A172 (cell line): Measurements from ENCODE around the gene KLRC4. TPM values are rescaled to one million over a fixed set of nuclear protein-coding genes. Genes with fewer than 3 reads are reported as not detected.
"Not testable (repeated sequence)": the region's sequence is repeated elsewhere in the genome, so short reads cannot be mapped to it uniquely, and the experiment has no call there.

Experiments
- DNase-seq: peaks from one replicate; pipeline ENCODE4 v3.0.0-alpha.2; 2015; ENCODE audit warnings: low spot score
- total RNA-seq: library from RNA; depleted of rRNA; stranded (reverse); fragments of >200 nt; shearing (Covaris generic); gene quantifications from 2 replicates; pipeline ENCODE4 v1.2.3, GENCODE V29; 2014; rRNA removed

The KLRC4 gene
- total RNA-seq, 1 experiment from 2014 or later, result not detected

- no peak for DNase-seq
Observed at GRCh38 chr12:10368206-10369171, 41.1 kb downstream of the KLRC4 start.

DNA sequence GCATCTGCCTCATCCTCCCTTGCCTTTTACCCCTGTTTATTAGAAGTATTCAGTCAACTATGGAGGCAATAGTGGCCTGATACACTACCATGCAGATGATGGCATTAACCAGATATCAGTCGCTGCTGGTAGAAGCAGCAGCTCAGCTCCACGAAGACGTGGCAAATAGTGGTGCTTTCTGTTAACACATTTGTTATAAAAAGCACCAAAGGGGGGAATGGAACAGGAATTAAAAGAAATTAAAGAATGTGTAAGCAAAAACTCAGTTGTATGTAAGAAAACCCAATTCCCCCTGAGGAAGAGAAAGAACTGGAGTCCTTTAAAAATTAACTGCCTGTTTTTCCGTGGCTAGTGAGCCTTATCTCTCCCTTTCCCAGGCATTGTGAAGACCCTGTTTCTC lies 41.8 kb downstream of the KLRC4 start:
- DNase-seq, result not testable (repeated sequence)

GRCh38 chr12:10366875-10367274 lies 42.7 kb downstream of the KLRC4 start:
- no peak for DNase-seq

DNA sequence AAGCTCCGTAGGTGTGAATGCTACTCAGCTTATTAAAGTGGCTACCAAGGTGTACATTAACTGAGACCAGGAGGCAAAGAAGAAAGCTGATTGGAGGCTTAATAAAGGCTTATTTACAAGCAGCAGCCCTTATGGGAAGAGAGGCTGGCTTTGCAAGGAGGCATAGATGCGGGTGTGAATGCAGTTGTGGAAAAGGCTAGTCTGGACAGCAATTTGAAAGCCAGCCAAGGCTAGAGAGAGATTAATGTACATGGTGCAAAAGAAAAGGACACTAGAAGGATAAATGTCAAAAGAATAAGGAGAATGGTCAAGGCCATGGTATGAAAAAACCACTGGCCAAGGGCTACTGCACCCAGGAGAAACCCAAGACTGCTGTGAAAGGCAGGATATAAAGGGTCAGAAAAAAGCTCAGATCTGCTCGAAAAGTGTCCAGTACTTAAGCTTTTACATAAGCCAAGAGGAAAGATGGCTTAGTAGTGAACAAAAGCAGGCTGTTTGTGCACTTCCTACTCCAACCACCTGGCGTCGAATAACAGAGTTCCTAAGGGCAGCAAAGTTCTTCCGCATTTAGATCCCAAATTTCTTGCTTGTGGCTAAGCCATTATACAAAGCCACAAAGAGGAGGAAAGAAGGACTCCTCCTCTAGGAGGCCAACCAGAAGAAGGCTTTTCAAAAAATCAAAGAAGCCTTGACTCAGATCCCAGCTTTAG lies 43.7 kb downstream of the KLRC4 start:
- no peak for DNase-seq

DNA sequence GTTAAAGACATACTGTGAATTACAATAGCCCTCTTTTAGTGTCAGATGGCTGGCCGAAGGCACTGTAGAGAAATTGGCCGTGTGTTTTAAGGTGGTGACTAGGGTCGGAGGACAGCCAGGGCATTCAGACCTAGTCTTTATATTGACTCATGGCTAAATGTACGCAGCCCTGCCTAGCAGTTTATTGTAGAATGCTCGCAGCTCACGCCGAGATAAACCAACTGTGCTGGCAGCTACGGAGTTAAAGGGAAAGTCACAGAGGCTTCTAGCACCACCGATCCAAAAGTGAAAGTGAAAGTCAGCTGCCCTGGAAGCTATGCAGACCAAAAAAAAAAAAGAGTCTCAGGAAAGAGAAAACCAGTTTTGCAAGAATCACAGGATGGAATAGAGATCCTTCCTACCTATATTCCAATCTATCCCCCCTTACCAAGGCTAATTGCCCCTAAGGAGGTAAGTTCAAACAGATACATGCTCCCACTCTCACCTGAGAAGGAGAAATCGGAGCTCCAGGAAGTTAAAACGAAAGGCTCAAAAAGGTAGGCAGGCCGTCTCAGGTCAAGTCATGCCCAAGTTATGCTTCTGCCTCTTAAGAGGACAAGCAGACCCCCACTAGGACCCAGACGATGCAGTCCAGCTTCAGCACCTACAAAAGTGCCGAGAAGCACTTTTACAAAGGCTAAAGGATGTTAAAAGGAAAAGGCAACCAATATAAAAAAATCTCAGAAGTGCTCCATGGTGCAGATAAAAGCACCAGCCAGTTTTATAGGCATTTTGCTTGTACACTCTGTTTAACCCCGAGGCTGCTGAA lies 44.5 kb downstream of the KLRC4 start:
- DNase-seq, result peak; percentile 62

GRCh38 chr12:10363914-10364814 lies 45.4 kb downstream of the KLRC4 start:
- DNase-seq, result peak; percentile 30

DNA sequence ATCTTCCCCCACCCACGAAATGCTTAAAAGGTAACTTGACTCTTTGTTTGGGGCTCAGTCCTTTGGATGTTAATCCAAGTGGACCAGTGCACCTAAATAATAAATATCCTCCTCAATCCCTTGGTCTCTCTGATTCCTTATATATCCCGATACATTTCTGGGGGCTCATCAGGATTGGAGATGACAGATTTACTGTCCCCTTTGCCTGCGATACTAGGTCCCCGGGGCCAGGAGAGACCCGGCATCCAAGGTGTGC lies 46.0 kb downstream of the KLRC4 start:
- no peak for DNase-seq

GRCh38 chr12:10362828-10363657 lies 46.5 kb downstream of the KLRC4 start:
- DNase-seq, result no peak

DNA sequence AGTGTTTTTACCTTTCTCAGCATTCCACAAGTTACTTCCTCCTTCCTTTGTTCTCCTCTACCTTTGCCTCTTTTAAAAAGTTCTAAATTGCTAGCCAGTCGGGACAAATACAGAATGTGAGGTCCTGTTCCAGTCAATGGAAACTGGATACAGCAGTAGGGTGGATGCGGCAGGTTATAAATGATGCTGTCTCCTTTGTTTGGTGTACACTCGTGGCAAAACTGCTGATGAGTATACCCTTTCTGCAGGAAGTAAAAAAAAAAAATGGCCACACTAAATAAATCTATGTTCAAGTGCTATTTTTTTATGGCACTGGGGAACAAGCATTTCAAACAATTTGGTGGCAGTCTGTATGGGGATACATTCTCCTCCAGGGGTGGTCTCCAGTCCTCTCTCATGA lies 47.2 kb downstream of the KLRC4 start:
- DNase-seq, result no peak

- no peak for DNase-seq
Observed at GRCh38 chr12:10361622-10362021, 47.9 kb downstream of the KLRC4 start.

GRCh38 chr12:10361084-10361483 lies 48.5 kb downstream of the KLRC4 start:
- DNase-seq, result no peak

DNA sequence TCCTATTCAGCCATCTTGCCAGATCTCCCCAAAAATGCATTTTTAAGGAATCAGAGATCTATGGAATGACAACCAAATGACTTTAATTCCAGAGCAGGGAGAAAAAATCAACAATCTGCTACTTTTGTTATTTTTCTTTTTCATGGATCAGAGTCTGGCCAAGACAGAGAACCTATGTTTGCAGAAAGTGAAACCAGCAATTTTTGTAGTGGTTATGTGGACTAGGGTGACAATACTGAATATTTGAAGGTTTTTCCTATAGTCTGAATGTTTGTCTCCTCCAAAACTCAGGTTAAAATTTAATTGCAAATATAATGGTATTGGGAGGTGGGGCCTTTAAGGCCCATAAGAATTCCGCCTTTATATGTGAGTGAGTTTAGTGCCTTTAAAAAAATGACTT lies 50.6 kb downstream of the KLRC4 start:
- DNase-seq, result no peak

DNA sequence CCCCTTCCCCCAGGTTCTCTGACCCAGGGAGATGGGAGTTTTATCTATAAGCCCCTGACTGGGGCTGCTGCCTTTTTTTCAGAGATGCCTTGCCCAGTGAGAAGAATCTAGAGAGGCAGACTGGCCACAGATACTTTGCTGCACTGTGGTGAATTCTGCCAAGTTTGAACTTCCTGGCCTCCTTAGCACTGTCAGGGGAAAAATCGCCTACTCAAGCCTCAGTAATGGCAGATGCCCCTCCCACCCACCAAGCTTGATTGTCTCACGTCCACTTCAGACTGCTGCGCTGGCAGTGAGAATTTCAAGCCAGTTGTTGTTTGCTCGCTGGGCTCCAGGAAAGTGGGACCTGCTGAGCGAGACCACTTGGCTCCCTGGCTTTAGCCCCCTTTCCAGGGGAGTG lies 51.4 kb downstream of the KLRC4 start:
- DNase-seq, result no peak

Other genes with a start within 250 kb of the KLRC4 start
- 26.5 and 27.9 TPM in 2 replicates for gene OLR1, start 237.6 kb downstream of the KLRC4 start, total RNA-seq
- 3.4 and 10.9 TPM in 2 replicates for gene TMEM52B, start 230.7 kb downstream of the KLRC4 start, total RNA-seq
- 20.4 and 20.8 TPM in 2 replicates for gene GABARAPL1, start 196.9 kb downstream of the KLRC4 start, total RNA-seq
- not detected in 2 replicates for gene KLRD1, start 101.9 kb downstream of the KLRC4 start, total RNA-seq
- not detected in 2 replicates for gene KLRK1, start 19.7 kb downstream of the KLRC4 start, total RNA-seq
- gene KLRC3, start 10.8 kb upstream of the KLRC4 start, total RNA-seq, result not detected in 2 replicates
- not detected in 2 replicates for gene KLRC2, start 26.3 kb upstream of the KLRC4 start, total RNA-seq
- gene KLRC1, start 43.6 kb upstream of the KLRC4 start, total RNA-seq, result not detected in 2 replicates
- gene EIF2S3B, start 96.1 kb upstream of the KLRC4 start, total RNA-seq, result 17.1 and 27.3 TPM in 2 replicates
- 28.6 and 35.9 TPM in 2 replicates for gene MAGOHB, start 203.9 kb upstream of the KLRC4 start, total RNA-seq